HG03095 (cell line): ENCODE measurements around the gene EGF.
"Not testable (repeated sequence)": the region's sequence is repeated elsewhere in the genome, so short reads cannot be mapped to it uniquely, and the experiment has no call there.

ENCODE experiments used
- ATAC-seq: cut with Tn5 transposase; IDR thresholded peaks from one replicate; pipeline ENCODE4 v1.9.1; 2021; ENCODE audit warnings: moderate library complexity; ENCODE audit not compliant: unreplicated experiment

Gene EGF

DNA sequence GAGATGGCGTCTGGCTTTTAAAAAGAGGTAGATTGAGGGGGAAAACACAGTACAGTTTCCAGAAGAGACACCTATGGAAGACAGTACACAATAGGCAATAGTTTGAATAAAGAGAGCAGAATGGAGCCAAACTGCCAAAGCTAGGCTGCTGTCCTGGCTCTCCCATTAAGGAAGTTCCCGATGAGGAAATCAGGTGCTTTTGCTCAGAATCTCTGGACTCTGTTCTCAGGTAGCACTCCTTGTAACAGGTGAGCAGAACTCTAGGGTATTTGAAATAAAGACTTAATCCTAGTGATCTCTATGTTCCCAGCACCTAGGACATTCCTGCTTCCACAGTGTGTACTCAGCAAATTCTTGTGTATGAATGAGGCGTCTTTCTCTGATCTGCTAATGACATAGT is 1.6 kb downstream of the EGF start:
- ATAC-seq: no peak

DNA sequence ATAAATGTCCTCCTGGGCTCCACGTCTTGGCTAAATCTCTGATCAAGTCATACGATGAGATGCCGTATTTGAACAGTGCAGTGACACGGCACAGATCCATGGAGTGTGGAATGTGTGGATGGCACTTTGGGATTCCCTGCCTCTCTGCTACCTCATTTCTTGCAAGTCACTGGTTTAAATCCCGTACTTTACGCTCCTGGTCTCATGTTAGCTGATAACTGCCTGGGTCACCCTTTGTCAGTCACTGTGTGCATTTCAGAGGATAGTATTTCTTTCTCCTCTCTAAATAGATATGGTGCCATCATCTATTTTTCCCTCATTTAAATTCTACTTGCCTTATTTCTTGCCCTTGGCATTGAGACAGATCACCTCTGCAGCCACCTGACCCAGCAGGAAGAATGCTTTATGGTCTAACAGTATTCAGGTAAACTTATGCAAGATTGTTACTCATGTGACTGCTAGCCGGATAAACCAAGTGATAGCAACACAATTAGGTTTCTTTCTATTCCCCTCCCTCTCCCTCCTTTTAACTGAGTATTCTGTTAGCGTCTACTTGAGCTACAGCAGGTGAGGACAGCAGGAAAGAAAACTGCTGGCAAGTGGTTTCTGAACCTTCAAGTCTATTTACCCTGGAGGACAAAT is 2.8 kb downstream of the EGF start:
- no peak for ATAC-seq

DNA sequence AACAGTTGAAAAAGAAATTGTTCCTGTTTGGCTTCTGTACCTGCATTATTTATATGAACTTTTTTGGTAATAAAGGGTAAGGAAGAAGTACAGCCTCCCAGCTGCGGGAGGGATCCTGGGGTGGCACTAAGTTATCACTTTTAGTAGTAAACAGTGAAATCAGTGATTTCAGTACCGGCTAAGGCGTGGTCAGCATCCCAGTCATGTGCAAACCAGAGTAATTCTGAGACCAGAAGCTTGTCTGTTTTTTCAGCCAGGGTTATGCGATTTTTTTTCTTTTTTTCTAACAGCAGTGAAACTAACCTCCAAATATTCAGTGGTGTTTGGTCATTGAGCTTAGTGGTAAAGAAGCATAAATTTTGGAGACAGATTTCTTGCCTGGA is 3.3 kb downstream of the EGF start:
- no peak for ATAC-seq

DNA sequence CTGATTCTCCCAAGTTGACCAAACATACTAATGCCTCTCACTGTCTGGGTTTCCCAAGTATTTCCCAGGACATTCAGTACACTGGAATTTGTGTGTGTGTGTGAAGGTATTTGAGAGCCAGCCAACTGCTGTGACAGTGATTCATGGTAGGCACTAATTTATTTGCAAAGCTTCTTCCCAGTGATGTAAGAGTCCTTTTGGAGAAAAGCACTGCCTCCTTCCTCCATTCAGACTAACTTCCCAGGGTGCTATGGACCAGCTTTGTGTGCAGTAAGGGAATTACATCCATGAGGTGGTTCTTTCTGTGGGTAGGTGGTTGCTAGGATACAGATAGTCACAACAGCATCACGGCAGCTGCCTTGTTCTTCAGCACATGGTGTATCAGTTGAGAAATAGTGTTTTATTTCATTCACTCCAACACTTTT is 8.7 kb downstream of the EGF start:
- ATAC-seq: no peak

DNA sequence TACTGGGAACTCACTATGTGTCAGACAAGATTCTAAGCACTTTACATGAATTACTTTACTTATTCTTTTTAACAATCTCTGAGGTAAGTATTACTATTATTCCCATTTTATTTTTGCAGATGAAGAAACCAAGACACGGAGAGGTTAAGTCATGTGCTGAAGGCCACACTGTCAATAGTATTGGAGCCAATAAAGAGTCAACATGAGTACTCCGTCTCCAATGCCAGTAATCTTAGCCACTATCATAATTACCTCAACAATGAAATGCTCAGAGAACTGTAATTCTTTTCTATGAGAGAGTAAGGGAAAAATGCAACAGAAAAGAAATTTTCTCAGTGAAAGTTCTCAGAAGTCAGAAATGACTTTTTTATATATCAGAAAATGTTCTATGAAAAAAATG is 12.7 kb downstream of the EGF start:
- no peak for ATAC-seq

DNA sequence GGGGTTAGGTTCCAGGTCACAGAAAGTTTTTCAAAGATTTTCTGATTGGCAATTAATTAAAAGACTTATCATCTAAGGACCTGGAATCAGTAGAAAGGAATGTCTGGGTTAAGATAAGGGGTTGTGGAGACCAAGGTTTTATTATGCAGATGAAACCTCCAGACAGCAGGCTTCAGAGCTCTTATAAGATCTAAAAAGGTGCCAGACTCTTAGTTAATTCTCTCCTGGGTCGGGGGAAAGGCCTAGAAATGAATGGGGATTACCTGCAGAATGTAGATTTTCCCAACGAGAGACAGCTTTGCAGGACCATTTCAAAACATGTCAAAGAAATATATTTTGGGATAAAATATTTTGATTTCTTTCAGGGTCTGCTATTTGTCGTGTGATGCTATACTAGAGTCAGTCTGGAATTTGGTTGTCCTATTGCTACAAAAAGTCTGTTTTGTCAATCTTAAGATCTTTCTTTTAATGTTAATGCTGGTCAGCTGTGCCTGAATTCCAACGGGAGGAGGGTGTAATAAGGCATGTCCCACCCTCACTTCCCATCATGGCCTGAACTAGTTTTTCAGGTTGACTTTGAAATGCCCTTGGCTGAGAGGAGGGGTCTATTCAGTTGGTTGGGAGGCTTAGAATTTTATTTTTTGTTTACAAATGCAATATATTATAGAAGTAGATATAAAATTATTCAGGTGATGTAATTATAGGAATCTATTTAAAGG is 15.8 kb downstream of the EGF start:
- no peak for ATAC-seq

DNA sequence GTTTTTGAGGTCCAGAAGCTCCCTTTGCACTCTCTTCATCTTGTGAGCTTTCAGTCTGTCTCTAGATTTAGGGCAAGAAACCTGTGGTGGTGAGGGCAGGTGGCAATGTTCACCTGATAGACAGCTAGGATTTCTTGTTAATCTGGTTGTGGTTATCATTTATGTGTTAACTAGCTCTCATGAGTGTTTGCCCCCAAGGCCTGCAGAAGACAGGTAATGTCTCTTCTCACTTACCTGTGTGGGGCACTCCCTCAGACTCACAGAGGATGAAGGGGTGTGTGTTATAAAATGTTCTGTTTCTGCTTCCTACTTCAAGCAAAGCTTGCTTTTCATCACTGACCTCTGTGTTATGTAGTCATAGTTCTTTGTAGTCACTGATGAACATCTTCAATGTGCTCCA is 17.8 kb downstream of the EGF start:
- ATAC-seq: no peak

DNA sequence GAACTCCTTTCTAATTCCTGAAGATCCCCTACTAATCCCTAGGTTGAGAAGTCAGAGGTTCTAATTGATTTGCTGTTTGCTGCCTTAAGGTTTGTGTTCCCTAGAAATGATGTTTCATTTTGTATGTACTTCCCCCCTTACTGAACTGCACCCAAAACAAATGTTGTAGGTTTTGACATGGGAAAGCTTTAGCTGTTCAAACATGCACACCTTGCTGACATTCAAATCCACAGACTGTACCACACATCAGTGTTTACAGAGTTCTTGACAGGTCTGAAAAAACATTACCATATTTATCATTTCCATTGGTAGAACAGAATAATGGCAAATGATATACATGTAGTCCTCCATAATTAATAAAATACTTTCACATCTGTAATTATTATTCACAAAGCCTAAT is 18.2 kb downstream of the EGF start:
- ATAC-seq: no peak

DNA sequence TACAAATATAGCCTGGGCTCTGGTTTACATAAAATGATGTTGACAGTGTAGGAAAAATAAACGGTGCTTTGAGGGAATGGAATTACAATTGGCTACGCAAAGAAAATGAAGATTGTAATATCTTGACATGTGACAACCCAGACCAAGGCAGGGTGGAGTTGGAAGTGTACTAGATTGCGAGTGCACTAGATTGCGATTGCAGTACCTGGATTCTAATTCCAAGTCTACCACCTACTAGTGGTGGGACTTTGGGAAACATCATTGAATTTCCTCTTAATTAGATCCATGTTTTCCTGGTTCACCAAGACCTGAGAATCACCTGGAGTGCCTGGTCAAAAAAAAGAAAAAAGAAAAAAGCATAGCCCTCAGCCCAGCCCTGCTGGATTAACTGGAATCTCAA is 18.6 kb downstream of the EGF start:
- ATAC-seq: no peak

DNA sequence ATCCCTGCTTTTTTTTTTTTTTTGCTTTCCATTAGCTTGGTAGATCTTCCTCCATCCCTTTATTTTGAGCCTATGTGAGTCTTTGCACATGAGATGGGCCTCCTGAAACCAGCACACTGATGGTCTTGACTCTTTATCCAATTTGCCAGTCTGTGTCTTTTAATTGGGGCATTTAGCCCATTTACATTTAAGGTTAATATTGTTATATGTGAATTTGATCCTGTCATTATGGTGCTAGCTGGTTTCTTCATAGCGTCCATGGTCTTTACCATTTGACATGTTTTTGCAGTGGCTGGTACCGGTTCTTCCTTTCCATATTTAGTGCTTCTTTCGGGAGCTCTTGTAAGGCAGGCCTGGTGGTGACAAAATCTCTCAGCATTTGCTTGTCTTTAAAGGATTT is 24.7 kb downstream of the EGF start:
- not testable (repeated sequence) for ATAC-seq

DNA sequence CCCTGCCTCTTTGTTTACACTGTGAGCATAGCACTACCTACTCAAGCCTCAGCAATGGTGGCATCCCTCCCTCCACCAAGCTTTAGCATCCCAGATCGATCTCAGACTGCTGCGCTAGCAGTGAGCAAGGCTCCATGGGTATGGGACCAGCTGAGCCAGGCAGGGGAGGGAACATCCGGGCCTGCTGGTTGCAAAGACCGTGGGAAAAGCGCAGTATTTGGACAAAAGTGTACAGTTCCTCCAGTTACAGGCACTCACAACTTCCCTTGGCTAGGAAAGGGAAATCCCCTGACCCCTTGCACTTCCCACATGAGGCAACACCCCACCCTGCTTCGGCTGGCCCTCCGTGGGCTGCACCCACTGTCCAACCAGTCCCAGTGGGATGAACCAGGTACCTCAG is 26.5 kb downstream of the EGF start:
- no peak for ATAC-seq

DNA sequence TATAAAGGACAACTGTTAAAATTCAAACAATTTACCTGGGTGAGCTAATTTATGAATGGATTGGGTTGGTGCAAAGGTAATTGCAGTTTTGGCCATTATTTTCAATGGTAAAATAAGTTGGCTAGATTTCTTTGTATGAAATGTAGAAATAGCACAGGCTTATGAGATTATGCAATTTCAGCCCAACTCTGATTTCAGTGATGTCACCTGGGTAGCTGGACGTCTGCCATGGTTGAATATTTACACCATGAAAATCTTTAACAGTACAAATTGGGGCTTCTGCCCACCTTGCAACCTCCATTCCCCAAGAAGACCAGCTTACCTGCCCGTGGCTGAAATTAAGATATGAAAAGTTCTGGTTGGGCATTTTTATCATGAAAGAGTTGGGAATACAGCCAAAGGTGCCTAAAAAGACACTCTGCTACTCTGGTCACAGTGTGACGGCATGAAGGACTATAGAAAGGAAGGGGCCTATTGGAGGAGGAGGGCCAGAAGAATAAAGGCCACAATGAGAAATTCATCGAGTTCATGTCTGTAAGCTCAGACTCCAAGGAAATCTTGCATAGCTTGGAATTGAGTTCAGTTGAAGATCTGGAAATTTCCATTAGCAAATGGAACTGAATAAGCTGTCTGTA is 29.7 kb downstream of the EGF start:
- ATAC-seq: no peak

DNA sequence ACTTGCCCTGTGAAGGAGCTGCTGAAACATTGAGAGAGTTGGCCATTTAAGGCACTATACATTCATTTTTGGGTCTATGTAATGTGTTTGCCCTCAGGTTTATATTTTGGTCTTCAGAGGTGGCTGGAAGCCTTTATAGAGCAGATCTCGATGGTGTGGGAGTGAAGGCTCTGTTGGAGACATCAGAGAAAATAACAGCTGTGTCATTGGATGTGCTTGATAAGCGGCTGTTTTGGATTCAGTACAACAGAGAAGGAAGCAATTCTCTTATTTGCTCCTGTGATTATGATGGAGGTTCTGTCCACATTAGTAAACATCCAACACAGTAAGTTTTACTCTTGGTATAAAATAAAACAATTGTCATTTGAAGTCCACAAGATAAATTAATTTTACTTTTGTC is 31.1 kb downstream of the EGF start:
- ATAC-seq: no peak

DNA sequence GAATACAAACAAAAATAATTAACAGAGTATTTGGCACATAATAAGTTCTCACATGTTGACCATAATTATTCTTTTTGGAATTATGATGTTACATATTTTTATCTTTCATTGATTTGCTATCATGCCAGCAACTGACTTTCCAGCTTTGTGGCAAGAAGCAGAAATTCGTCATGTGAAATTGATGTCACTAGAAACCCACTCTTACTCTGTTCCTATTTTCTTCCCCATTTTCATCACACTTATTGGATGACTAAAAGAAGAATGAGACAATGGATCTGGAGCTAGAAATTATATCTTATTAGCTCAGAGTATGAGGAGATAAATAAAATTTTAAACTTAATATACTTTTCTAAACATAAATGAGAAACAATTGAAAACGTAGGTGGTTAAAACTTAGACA is 31.9 kb downstream of the EGF start:
- ATAC-seq: no peak

DNA sequence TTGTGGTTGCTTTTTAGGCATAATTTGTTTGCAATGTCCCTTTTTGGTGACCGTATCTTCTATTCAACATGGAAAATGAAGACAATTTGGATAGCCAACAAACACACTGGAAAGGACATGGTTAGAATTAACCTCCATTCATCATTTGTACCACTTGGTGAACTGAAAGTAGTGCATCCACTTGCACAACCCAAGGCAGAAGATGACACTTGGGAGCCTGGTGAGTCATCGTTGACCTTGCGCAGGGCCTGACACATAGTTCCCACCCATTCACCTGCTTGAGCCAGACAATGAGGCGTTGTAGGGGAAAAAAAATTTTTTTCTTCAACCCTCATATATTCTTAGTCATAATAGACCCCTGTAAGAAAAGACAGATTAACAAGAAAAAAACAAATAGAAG is 32.4 kb downstream of the EGF start:
- ATAC-seq: no peak

DNA sequence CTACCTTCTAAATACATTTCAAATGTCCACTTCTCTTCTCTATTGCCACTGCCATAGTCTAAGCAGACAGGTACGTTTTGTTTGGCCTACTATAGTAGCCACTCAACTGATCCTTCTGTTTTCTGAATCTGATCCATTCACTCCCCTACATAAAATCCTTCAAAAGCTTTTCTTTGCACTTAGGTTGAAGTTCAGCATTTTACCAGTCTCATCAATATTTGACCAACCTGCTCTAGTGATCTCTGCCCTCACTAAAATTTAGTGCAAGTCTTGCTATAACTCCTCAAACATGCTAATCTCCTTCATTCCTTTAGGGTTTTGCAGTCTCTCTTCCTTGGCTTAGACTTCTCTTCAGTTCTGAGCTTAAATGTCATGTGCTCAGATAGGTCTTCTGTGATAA is 33.4 kb downstream of the EGF start:
- ATAC-seq: no peak

DNA sequence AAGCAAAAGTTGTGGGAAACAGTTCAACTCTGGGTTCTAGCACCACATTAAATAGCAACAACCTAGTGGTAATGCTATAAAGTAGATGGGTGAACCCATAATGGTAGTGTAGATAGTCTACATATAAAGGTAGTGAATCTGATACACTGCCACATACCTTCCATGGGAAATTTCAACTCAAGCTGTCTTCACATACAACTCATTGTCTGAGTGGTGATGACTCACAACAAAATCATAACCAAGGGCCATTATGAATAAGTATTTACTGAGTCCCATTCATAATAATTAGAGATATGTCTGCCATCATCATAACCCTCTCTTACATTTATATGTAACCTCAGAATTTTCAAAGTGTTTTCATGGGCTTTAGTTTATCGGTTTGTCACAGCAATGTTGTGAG is 34.8 kb downstream of the EGF start:
- ATAC-seq: no peak

DNA sequence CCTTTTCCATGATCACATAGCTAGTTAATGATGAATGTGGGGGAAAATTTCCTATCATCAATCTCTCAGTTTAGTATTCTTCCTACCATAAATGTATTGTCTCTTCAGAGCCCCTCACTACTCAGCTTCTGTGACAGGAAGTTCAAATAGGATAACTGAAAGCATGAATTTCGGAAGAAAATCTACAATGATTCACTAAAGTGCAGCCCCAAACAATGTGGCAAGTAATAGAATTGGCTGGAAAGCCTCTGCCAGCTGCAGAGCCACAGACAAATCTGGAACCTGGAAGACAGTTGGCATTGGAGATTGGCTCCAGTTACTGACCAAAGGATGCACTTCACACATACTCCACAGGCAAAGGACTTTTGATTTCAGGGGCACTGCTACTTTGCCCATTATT is 35.2 kb downstream of the EGF start:
- no peak for ATAC-seq

DNA sequence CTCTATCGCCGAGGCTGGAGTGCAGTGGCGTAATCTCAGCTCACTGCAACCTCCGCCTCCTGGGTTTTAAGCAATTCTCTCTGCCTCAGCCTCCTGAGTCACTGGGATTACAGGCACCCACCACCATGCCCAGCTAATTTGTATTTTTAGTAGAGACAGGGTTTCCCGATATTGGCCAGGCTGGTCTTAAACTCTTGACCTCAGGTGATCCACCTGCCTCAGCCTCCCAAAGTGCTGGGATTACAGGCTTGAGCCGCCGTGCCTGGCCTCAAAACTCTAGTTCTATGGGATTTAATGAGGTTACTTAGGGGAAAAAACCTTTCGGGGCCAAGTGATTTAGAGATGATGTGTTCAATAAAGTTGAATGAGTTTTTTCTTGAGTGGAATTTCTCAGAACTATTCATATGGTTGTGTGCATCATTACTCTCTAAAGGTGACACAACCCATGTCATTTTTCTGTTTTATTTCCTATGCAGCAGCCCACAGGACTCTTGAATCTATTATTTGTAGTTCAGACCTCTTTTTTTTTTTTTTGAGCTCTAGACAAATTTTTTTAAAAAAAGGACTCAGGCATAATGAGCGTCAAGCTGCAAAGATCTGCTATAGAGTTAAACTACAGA is 36.5 kb downstream of the EGF start:
- ATAC-seq: not testable (repeated sequence)

DNA sequence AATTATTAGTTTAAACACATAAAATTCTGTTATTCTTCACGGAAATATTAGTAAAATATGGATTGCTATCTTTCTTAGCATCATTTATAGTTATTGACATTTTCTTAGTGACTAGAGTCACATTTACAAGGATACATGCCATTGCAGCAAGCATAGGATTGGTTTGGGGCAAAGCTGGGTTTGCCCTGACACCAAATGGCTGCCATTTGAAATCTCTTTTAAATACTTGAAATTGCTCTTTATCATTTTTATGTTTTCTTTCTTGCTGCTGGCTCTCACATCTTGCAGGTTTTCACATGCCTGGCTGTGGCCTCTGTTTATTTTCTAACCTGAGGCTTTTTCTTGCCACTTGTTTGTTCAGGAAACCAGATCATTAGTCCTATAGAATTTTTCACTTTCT is 39.9 kb downstream of the EGF start:
- no peak for ATAC-seq

DNA sequence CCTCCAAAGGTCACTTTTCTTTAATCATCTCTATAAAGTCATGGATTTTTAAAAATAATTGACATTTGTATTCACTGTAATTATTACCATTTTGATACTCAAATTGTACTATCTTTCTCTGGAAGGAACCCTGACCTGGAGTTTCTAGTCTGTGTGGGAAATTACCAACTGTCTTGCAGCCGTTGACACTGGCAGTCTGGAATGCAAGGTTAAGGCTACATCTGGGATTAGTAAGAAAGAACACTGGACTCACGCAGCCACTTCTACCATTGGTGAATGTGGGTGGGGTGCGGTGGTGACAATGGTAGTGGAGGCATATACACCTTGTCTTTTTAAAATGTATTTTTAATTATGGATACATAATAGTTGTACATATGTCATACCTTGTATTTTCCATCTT is 40.9 kb downstream of the EGF start:
- no peak for ATAC-seq

DNA sequence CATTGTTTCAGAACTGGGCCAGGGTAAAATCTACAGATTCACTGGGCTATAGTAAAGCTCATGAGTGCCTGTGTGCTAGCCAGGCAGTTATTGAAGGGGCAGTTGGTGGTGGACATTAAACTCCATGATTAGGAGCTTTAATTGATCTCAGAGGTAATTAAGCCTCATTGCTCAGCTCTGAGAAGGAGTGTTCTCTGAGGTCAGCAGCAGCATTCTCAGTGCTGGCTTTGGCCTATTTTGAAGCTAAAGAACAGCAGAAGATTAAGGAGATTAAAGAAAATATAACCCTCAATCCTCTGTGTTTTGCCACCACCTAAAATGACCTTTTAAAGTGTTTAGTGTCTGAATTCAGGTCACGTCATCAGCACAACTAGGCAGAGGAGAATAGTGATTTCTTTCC is 42.5 kb downstream of the EGF start:
- no peak for ATAC-seq
